Nephron (organoid): ENCODE data around the gene KNCN.
A peak's percentile ranks its signal among the peaks of the same experiment; 100 is the strongest.

ENCODE experiments used
- H3K27ac Mint-ChIP-seq, 3 experiments: 2 replicates each; pipeline ENCODE4 v1.8.0; 2020; ENCODE audit warnings: mixed read lengths in 3 of 3, mild to moderate bottlenecking in 2 of 3, moderate library complexity in 1 of 3
- H3K27me3 Mint-ChIP-seq: 2 replicates; pipeline ENCODE4 v1.8.0; 2021; ENCODE audit warnings: low read depth, mild to moderate bottlenecking, moderate library complexity, mixed read lengths
- H3K36me3 Mint-ChIP-seq: 2 replicates; pipeline ENCODE4 v1.8.0; 2020; ENCODE audit warnings: low read depth, mixed read lengths
- H3K4me1 Mint-ChIP-seq: 2 replicates; pipeline ENCODE4 v1.8.0; 2020; ENCODE audit warnings: mixed read lengths
- H3K4me3 Mint-ChIP-seq, 3 experiments: 2 replicates each; pipeline ENCODE4 v1.8.0; 2020; ENCODE audit warnings: mild to moderate bottlenecking in 3 of 3, mixed read lengths in 3 of 3, moderate library complexity in 2 of 3
- H3K9me3 Mint-ChIP-seq: 2 replicates; pipeline ENCODE4 v1.8.0; 2020; ENCODE audit warnings: mixed read lengths
- TF ChIP-seq, protein P1 (sequence below), 3 experiments: fragments of 200-600 bp; sonication (generic); IDR thresholded peaks; one replicate each; pipeline ENCODE4 v1.5.0; 2021; ENCODE audit warnings: antibody characterized with exemption in 3 of 3; ENCODE audit not compliant: unreplicated experiment in 3 of 3

The KNCN gene

DNA sequence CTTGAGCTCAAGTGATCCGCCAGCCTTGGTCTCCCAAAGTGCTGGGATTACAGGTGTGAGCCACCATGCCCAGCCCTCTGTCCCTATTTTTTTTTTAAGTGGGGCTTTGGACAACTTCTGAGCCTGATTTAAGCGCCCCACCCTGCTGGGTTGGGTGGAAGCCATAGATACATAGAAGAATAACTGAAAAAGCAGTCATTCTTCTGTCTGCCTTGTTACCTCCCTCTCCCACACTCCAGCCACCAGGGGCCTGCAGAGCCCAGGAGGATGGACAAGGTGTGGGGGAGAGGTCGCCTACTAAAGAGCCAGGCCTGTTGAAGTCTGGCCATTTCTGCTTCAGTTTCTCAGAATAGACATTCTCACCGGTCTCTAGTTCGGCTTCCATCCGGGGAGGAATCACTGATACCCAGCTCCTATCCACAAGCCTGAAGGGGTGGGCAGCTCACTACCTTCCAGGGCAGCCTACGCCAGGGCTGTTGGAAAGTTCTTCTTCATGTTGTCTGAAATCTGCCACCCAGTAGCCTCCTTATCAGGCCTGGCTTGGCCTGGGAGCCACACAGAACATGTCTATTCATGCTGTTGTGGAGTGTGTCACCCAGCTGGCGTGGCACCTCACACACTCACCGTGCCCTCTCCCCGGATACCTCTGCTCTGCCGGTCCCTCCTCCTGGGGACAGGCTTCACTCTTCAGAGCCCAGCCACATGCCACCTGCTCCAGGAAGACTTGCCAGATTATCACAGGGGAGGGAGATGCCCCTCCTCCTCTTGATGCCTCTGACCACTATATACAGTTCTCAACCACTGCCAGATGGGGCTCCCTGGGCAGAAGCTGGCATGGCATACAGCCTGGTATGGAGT lies 27.7 kb downstream of the KNCN start:
- TF ChIP-seq, protein P1, sequence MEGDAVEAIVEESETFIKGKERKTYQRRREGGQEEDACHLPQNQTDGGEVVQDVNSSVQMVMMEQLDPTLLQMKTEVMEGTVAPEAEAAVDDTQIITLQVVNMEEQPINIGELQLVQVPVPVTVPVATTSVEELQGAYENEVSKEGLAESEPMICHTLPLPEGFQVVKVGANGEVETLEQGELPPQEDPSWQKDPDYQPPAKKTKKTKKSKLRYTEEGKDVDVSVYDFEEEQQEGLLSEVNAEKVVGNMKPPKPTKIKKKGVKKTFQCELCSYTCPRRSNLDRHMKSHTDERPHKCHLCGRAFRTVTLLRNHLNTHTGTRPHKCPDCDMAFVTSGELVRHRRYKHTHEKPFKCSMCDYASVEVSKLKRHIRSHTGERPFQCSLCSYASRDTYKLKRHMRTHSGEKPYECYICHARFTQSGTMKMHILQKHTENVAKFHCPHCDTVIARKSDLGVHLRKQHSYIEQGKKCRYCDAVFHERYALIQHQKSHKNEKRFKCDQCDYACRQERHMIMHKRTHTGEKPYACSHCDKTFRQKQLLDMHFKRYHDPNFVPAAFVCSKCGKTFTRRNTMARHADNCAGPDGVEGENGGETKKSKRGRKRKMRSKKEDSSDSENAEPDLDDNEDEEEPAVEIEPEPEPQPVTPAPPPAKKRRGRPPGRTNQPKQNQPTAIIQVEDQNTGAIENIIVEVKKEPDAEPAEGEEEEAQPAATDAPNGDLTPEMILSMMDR (IDR thresholded peaks at IDR 0.05; ENCODE audit: unreplicated experiment in 3 of 3): no peak
- peaks cover 43% of the 10 kb centered on the region for H3K4me1 Mint-ChIP-seq
- H3K36me3 Mint-ChIP-seq: no peaks in the 10 kb centered on the region
- H3K4me3 Mint-ChIP-seq: no peak overlapping the region
- no peak overlapping the region for H3K27ac Mint-ChIP-seq
- H3K27me3 Mint-ChIP-seq: peaks cover 85% of the 10 kb centered on the region
- H3K9me3 Mint-ChIP-seq: no peaks in the 10 kb centered on the region

GRCh38 chr1:46522969-46523320 lies 28.5 kb downstream of the KNCN start:
- no peaks in the 10 kb centered on the region for H3K36me3 Mint-ChIP-seq
- H3K27ac Mint-ChIP-seq: no peak overlapping the region
- no peak overlapping the region for H3K4me3 Mint-ChIP-seq
- H3K4me1 Mint-ChIP-seq: peaks cover 41% of the 10 kb centered on the region
- H3K27me3 Mint-ChIP-seq: peaks cover 84% of the 10 kb centered on the region
- TF ChIP-seq, protein P1 (IDR thresholded peaks at IDR 0.05; ENCODE audit: unreplicated experiment in 3 of 3): no peak
- H3K9me3 Mint-ChIP-seq: no peaks in the 10 kb centered on the region

DNA sequence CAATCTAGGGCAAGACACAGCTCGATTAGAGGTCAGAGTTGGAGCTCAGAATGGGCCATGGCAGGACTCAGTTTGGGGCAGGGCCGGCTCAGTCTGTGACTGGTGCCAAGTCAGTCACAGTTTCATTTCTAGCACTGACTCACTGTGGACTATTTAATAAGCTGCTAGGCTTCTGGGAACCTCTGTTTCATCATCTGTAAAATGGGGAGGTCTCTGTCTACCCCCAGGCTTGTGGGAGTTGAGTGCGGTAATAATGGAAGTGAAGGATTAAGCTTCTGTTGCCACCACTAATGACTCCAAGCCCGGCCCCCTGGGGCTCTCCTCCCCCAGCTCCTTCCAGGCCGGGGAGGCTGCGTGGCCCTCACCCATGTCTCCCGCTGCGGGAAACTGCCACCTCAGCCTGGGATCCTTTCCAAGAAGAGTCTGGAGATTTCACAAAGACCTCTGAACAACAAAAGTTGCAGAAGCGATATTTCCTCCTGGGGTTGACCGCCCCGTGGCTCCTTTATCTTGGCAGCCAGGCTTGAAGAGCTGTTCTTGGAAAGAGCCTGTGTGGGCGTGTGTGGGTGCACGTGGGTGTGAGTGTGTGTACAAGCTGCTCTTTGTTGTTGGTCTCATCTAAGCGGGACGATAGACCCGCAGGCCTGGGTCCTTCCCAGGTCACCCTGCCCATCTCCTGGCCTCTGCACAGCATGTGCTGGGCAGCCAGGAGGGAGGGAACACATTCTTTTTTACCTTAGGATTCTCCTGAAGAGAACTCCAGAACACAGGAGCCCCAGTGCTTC lies 29.1 kb downstream of the KNCN start:
- H3K4me3 Mint-ChIP-seq: no peak overlapping the region

GRCh38 chr1:46521414-46521813 lies 30.0 kb downstream of the KNCN start:
- Mint-ChIP-seq H3K36me3 (no peaks in the 10 kb centered on the region), H3K4me1 (peaks cover 47% of the 10 kb centered on the region), H3K9me3 (no peaks in the 10 kb centered on the region), H3K27me3 (peaks cover 82% of the 10 kb centered on the region), H3K4me3 (no peak overlapping the region), H3K27ac (no peak overlapping the region)
- TF ChIP-seq, protein P1 (IDR thresholded peaks at IDR 0.05; ENCODE audit: unreplicated experiment in 3 of 3): no peak

More for the DNA sequence above, 29.1 kb downstream of the KNCN start:
- Mint-ChIP-seq H3K27me3 (peaks cover 84% of the 10 kb centered on the region), H3K9me3 (no peaks in the 10 kb centered on the region), H3K4me1 (peaks cover 42% of the 10 kb centered on the region), H3K27ac (no peak overlapping the region), H3K36me3 (no peaks in the 10 kb centered on the region)
- TF ChIP-seq, protein P1 (IDR thresholded peaks at IDR 0.05; ENCODE audit: unreplicated experiment in 3 of 3): no peak

DNA sequence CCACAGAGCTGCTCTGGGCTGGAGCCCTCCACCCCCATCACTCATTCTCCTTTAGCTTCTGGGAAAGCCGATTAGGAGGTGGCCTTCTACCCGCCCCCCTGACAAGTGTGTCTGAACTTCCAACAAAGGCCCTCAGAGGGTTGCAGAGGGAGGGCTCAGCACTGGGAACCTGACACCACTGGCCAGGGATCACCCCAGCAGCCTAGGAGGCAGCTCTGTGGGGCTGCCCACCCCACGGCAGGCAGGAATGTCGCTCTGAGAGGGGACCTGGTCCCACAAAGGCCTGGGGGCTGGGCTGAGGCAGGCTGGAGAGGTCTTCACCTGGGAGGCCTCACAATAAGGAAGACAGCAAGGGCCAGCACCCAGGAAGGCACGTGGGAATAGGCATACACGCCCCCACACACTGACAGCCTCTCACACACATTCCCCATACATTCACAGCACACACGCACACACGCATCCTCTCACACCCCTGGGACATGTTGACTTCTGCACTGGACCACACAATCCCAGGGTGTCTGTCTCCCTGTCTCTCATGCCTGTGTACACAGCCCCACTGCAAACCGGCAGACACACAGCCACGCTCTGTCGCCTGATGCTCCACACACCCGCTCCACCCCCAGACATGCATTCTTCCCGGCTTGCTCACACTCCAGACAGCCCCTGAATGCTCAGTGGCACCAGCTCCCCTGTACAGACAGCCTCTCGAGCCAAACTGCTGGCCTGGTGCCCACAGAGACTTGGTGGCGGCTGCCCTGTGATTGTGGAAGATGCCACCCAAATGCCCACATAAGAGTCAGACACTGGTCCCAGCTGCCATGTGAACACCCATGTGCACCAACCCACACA lies 31.2 kb downstream of the KNCN start:
- TF ChIP-seq, protein P1 (IDR thresholded peaks at IDR 0.05; ENCODE audit: unreplicated experiment in 3 of 3): no peak
- peaks cover 80% of the 10 kb centered on the region for H3K27me3 Mint-ChIP-seq
- H3K27ac Mint-ChIP-seq: peak overlapping the region in 1 of 3 experiments; percentile 6
- H3K9me3 Mint-ChIP-seq: no peaks in the 10 kb centered on the region
- no peaks in the 10 kb centered on the region for H3K36me3 Mint-ChIP-seq
- H3K4me1 Mint-ChIP-seq: peaks cover 41% of the 10 kb centered on the region
- H3K4me3 Mint-ChIP-seq: no peak overlapping the region
